NCI-H526 treated with DMSO at 0.1 percent for 48 hours (cell line): ENCODE data around the gene ZNF205.

Source experiments
- DNase-seq: peaks from one replicate; lab custom pipeline; 2025; lab: John Stamatoyannopoulos, UW

Gene ZNF205

DNA sequence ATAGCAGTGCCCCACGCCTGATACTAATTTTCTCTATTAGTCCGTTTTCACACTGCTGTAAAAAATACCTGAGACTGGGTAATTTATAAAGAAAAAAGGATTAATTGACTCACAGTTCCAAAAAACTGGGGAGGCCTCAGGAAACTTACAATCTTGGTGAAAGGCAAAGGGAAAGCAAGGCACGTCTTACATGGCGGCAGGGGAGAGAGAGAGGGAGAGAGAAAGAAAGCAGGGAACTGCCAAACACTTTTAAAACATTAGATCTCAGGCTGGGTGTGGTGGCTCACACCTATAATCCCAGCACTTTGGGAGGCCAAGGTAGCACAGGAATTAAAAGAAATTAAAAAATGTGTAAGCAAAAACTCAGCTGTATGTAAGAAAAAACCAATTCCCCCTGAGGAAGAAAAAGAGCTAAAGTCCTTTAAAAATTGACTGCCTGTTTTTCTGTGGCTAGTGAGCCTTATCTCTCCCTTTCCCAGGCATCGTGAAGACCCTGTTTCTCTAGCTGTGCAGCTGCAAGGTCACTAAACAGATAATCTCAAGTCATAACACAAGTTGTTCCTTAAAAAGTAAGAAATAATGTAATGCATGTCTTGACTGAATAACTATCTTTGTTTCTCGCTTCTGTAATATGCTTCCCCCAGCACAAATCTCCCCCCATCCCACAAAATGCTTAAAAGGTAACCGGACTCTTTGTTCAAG, 27.3 kb upstream of the ZNF205 start:
- no peak for DNase-seq

DNA sequence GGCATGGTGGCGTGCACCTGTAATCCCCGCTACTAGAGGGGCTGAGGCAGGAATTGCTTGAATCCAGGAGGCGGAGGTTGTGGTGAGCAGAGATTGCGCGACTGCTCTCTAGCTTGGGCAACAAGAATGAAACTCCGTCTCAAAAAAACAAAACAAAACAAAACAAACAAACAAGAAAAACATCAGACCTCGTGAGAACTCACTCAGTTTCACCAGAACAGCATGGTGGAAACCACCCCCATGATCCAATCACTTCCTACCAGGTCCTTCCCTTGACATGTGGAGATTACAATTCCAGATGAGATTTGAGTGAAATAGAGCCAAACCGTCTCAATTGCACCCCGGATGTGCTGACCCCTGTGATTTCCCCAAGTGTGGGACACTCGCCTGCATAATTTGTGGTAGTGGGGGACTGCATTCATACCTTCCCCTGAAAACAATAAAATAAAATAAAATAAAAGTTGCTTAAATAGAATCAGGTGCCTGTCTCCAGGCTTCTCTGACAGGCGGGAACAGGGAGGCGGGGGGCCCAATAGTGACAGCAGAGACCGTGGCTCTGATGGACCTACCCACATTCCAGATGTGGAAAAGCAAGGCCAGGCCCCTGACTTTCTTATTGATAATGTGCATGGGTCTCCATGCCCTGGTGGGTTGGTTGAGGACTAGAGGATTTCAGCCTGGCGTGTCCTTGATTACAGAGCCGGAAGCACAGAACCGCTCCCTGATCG, 26.4 kb upstream of the ZNF205 start:
- no peak for DNase-seq

DNA sequence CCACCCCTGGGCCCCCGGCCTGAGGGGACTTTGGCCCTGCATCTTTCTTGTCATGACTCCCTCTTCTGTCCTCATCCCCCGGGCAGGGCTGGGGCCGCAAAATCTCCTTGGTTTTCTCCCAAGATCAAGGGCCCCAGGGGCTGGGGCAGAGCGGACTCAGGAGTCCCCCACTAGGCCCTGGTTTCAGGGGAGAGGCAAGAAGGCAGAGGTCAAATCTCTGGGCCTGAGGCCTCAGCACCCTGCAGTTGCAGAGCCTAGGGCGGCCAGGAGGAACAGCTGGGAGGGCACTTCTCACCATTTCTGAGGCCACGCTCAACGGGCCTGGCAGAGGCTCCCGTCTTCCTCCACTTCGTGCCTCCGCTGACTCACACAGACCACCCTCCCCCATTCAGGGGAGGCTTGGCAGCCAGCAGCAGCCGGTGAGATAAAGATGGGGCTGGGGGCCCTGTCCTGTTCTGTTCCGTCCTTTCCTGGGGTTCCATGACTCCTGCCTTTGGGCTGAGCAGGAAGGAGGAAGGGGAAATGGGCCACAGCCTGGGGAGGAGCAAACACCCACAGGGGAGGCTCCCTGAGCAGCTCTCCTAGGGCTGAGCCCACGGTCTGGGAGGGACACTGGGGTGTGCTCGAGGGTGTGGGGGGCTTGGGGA, 25.7 kb upstream of the ZNF205 start:
- no peak for DNase-seq

DNA sequence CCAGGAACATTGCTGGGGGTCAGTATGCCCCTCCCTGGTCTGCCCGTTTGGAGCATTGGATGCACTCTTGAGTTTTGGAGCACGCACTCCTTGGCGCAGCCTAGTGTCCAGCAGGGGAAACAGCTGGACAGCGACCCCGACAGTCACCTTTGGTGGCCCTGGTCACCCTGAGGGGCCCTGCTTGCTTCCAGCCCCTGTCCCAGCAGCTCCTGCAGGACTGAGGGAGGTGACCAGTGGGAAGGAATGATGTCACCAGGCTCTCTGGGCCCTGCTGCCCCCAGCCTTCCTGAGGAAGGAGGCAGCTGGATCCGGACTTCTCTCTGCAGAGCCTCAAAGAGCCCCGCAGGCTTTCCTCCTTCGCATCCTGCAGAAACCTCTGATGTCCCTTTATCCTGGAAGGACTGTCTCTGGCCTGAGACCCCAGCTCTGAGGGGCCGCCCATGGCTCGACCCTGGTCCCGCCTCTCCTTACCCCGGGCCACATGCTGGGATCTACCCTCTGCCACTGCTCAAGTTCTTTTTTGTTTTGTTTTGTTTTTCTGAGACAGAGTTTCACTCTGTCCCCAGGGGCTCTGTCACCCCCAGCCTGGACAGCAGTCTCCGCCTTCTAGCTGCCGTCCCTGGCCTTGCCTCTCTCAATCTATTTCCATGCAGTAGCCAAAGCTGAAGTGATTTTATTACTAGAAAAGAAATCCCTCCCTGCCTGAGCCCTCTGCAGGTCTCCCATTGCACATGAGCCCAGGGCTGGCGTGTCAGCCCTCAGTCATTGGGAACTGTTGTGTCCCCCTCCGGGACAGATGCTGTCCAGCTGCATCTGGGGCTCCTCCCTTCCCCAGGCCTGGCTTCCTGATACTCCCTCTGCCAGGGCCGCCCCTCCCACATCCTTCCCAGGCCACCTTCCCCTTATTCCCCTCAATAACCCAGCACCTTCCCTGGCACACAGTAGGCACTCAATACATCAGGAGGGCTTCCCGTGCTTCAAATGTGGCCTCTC, 24.8 kb upstream of the ZNF205 start:
- no peak for DNase-seq

DNA sequence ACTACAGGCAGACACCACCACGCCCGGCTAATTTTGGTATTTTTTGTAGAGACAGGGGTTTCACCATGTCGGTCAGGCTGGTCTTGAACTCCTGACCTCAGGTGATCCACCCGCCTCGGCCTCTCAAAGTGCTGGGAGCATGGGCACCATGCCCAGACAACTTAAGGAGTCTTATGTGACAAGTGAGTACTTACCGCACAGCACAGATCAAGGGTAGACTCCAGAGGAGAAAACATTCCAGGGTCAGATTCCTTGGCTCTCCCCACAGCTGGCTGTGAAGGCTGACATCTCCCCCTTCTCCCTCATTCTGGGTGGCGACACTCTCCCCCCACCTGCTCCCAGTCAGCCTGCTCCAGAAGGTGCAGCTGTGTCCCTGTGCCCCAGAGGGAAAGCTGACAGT, 23.9 kb upstream of the ZNF205 start:
- DNase-seq = no peak

DNA sequence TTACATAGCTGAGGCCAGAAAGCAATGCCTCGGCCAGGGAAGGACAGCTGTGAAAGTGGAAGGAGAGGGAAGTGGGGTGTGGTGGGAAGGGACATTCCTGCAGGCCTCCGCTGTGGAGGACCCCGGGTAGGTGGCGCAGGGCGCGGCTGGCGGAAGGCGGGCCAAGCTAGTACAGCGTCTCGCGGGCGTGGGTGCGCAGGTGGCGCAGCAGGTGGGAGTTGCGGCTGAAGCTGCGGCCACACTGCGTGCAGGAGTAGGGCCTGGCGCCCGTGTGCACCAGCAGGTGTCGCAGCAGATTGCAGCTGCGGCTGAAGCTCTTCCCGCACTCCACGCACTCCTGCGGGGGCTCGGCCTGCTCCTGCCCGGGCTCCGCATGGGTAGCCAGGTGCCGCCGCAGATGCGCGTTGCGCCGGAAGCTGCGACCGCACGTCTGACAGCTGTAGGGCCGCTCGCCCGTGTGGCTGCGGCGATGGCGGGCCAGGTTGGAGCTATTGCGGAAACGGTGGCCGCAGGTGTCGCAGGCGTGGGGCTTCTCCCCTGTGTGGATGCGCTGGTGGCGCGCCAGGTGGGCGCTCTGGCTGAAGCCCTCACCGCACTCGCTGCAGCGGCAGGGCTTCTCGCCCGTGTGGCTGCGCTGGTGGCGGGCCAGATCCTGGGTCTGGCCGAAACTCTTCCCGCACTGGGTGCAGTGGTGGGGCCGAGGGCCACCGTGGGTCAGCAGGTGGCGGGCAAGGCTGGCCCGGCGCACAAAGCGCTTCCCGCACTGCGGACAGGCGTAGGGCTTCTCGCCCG, 23.3 kb upstream of the ZNF205 start:
- DNase-seq = no peak

DNA sequence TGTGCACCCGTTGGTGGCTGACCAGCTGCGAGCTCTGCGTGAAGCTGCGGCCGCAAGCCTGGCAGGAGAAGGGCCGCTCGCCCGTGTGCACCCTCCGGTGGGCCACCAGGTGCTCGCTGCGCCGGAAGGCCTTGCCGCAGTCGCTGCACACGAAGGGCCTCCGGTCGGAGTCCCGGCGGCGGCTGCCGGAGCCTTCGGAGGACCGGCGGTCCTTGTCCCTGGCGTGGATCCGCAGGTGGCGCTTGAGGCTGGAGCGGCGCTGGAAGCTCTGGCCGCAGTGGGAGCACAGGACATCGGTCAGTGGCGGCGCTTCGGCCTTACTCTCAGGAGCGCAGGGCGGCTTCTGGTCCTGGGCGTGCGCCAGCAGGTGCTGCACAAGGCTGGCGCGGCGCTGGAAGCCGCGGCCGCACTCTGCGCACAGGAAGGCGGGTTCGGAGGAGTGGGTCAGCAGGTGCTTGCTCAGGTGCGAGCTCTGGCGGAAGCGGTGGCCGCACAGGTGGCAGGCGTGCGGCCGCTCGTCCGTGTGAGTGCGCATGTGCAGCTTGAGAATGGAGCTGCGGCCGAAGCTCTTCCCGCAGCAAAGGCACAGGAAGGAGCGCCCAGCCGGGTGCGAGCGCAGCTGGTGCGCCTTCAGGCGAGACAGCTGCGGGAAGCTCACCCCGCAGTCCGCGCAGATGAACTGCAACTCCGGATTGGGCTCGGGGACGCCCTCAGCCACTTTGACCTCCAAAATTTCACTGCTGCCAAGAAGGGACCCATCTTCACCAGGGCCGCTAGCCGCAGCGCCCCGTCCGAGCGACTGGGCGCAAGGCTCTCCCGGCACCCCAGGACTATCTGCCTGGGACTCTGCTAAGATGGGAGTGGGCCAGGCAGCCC, 22.4 kb upstream of the ZNF205 start:
- peak; percentile 15 for DNase-seq

DNA sequence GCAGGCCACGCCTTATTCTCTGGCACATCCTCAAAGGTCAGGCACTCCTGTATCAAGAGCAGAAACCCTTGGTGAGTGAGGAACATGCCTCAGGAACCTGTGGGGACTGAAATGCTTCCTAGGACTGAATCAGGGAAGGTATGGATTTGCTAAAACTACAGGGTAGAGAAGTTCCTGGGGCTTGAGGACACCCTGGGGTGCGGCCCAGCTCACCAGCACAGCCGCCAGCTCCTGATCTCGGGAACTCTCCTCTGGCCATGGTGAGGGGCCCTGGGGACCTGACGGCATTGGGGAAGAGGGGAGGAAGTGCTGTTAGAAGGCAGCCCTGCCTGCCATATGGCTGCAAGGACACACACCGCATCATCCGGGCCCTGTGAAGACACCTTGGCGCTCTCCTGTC, 20.8 kb upstream of the ZNF205 start:
- DNase-seq = no peak

DNA sequence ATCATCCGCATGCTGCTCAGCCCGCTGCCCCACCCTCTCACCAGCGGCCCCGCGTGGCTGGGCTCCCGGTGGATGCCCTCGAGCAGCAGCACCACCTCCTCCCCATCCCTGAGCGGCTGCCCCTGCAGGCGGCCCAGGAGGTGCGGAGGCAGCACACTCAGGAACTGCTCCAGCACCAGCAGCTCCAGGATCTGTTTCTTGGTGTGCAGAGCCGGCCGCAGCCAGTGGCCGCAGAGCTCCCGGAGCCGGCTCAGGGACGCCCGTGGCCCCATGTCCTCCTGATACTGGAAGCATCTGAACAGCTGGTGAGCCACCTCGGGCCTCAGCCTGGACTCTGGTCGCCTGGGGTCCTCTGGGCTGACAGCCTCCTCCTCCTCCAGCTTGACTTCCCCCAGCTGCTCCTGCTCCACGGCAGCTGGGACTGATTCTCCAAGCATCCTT, 19.9 kb upstream of the ZNF205 start:
- no peak for DNase-seq

DNA sequence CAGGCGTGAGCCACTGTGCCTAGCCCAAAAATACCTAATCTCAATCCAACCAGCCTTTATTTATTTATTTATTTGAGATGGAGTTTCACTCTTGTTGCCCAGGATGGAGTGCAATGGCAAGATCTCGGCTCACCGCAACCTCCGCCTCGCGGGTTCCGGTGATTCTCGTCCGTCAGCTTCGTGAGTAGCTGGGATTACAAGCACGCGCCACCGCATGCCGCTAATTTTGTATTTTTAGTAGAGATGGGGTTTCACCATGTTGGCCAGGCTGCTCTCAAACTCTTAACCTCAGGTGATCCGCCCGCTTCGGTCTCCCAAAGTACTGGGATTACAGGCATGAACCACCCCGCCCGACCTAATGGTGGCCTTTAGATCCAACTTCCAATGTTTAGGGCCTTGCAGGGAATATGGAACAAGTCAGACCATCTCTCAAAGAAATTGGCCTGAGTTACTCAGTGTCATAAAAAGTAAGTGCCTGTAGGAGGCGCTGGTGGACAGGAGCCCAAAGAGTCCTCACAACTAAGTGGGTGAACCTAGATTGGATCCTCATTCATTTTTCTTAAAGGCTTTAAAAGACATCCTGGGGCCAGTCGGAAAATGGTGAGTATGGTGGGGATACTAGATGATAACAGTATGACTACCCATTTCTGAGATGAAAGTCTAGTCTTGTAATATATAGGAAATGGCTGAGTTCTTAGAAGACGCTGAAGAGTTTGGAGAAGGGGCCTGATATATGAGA, 17.9 kb upstream of the ZNF205 start:
- DNase-seq = no peak

DNA sequence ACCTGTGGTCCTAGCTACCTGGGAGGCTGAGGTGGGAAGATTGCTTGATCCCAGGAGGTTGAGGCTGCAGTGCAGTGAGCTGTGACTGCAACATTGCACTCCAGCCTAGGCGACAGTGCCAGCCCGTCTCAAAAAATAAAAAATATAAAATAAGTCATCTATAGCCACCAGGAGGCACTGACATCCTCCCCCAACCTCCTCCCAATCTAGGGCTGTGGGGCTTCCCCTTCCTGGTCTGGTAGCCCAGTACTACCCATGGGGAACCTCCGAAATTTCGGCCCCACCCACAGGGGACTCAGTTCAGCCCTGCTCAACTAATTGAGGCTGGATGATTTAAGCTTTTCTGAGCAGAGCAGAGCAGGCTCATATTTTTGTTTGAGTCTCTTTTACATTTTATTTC, 16.5 kb upstream of the ZNF205 start:
- DNase-seq = no peak

DNA sequence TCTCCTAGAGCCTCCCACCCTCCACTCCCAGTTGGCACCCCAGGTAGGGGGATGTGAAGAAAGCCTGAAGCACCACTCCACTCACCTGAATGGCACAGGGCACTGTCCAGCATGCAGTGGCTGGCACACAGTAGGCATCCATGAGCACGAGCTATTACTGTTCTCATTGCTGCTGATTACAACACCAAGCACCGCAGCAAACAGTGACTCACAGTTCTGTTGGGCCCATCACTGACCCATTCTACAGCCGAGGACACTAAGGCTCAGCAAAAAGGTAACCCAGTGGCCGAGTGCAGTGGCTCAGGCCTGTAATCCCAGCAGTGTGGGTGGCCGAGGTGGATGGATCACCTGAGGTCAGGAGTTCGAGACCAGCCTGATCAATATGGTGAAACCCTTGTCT, 16.0 kb upstream of the ZNF205 start:
- no peak for DNase-seq

DNA sequence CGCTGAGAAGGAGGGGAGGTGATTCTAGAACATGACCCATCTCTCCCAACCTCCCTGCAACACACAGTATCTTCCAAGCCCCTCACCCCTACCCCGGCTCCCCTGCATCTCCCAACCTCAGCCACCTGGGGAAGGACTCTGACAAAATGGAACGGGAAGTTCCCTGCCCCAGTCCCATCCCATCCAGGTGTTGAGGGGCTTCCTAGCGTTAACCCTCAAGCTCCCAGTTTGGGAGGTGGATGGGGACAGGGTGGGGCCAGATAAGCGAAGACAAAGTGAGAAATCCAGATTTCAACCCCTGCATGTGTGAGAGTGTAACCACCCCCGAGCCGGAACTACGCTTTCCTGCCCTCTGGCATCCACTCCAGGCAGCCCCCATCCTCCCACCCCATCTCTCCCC, 15.1 kb upstream of the ZNF205 start:
- no peak for DNase-seq

DNA sequence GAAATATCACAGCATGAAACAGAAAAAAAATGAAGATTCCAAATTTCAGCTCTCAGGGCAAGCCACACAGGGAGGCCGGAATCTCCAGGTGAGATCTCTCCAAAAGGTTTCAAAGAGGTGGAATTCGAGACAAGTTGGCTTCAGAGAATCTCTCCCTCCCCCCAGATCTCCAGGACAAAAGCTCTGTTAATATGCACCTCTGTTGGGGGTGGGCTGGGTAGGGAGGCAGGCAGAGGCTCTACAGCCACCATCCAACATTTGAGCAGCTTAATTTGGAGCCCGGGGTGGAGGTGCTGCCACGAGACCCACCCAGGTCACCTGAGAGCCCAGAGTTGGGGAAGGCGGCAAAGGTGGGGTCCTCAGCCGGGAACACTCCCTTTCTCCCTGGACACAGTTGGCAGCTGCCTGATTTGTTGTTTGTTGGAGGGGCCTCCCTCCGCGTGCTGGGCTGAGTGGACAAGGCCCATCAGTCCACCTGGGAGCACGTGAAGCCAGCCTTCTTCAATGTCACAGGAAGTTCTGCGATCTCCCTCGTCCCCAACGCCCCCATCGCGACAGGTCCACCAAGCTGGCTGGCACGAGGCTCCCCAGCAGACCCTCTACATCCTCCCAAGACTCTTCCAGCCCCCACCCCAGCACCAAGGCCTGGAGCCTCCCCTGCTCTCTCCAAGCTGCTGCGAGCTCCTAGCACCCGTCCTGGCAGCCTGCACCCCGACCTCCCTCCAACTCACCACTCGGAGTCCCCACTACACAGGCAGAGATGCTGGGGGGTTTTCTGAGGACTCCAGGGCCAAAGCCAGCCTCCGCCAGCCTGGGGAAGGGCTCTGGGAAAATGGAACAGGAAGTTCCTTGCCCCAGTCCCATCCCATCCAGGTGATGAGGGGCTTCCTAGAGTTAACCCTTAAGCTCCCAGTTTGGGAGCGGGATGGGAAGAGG, 13.7 kb upstream of the ZNF205 start, which contains the start of gene ZSCAN10:
Gene ZSCAN10 (minus strand): TSS at position 836 of the 936 bp plus-strand sequence. CDS start 6,357 bp downstream, outside the sequence.
- no peak for DNase-seq

DNA sequence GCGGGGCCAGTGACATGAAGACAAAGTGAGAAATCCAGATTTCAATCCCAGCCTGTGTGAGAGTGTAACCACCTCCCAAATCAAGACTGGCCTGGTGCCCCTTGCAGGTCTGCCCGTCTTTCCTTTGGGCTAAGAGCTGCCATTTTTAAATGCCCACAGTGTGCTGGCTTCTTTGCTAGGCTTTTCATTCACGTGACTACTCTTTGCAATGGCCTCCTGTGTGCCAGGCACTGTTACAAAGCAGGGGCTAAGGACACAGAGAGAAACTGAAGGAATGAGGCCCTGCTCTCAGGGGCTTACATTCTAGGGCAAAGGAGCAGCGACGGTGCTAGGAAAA, 13.0 kb upstream of the ZNF205 start:
- DNase-seq = no peak

DNA sequence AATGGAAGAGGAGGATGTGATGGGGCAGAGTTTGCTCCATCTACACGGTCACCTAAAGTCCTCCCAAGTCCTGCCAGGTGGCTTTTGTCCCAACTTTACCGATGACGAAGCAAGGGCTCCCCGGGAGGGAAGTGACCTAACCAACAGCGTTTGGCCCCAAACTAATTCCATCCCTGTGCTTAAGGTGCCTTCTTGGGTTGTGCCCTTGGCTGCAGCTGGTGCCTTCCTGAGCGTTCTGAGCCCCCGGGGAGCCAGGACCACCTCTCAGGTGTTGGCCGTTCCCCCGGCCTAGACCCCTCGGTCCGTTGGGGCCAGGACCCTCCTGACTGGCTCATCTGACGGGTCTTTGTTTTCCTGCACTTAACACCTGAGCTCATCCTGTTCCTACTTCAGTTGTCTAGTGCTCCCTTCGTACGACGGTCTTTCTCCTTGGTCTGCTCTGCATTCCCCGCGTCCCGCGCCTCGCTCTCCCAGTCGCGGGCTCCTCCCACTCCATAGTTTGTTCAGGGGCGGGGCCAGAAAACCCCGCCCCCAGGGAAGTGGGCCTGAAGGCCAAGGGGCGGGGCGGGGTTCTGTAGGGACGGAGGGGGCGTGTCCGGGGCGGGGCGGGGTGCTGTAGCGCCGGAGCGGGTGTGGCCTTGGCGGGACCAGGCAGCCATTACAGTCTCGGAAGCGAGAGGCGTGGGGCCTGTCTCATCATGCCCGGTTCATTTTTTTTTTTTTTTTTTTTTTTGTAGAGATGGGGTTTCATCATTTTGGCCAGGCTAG, 12.5 kb upstream of the ZNF205 start:
- peak; percentile 62 for DNase-seq

DNA sequence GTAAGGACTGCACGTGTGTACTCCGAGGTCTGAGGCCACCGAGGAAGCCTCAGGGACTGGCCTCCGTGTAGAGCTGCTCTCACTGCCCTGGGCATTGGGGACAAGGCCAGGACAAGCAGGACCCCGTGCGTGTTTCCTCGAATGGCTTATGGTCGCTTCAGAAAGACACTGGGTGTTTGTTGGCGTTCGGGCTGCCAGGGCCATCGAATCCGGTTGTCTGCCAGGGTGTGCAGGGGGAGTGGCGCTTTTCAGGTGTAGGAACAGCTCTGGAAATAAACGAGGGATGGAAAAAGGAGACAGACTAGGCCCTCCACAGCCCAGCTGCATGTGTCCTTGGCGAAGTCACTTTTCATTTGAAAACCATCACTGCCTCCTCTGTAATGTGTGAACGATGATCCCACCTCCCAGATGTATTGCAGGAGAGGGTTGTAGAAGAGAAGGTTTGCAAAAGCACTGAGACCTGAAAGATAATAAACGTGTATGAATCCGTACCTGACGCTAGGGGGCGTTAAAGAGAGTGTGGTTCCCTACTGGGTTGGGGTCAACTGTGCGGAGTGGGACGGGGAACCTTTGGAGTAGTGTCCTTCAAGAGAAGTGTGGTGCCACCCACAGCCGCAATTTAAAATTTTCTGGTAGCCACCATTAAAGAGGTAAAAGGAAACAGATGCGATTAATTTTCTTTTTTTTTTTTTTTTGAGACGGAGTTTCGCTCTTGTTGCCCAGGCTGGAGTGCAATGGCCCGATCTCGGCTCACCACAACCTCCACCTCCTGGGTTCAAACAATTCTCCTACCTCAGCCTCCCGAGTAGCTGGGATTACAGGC, 11.2 kb upstream of the ZNF205 start:
- no peak for DNase-seq
